ENCODE data around the gene RUNX1.

- TF ChIP-seq CTCF (conservative IDR thresholded peaks at IDR 0.05), result no peak
- no peak for TF ChIP-seq ZFX (IDR thresholded peaks at IDR 0.05)
These were observed 246.8 kb downstream of the RUNX1 start for GRCh38 chr21:34802180-34802899.

Data from C4-2B (cell line).